Lung (tissue), 12 donors: ENCODE measurements around the gene NATD1. TPM values are rescaled to one million over a fixed set of nuclear protein-coding genes. Genes with fewer than 3 reads are reported as not detected.
A peak's percentile ranks its signal among the peaks of the same experiment; 100 is the strongest.
"Not testable (repeated sequence)": the region's sequence is repeated elsewhere in the genome, so short reads cannot be mapped to it uniquely, and the experiment has no call there.

Experiments
- ATAC-seq: fragments of 200-7000 bp; cut with Tn5 transposase; one replicate; pipeline ENCODE4 v1.9.1; 2020; ENCODE audit warnings: moderate number of reproducible peaks; ENCODE audit not compliant: insufficient read depth, low FRiP score
- DNase-seq, 3 donors: peaks; one replicate each; pipeline ENCODE4 v3.0.0-alpha.2; 2013 to 2017
- H3K27ac ChIP-seq, 2 donors: one replicate each; pipeline ENCODE4 v1.5.1; 2013; ENCODE audit warnings: mild to moderate bottlenecking in 2 of 2, moderate library complexity in 2 of 2, control low read depth in 1 of 2, inconsistent platforms in 1 of 2, low read depth in 1 of 2, low read length in 1 of 2
- H3K27me3 ChIP-seq, 3 donors: one replicate each; pipeline ENCODE4 v1.5.1; 2013; ENCODE audit warnings: low read length in 2 of 3; ENCODE audit not compliant: control insufficient read depth in 3 of 3, insufficient read depth in 3 of 3
- H3K36me3 ChIP-seq, 4 donors: one replicate each; pipeline ENCODE4 v1.5.1; 2013; ENCODE audit warnings: low read length in 4 of 4, mild to moderate bottlenecking in 1 of 4, moderate library complexity in 1 of 4; ENCODE audit not compliant: control insufficient read depth in 4 of 4, insufficient read depth in 4 of 4
- H3K4me1 ChIP-seq, 5 donors: one replicate each; pipeline ENCODE4 v1.5.1; 2013; ENCODE audit warnings: low read length in 5 of 5, mild to moderate bottlenecking in 2 of 5, moderate library complexity in 1 of 5; ENCODE audit not compliant: control insufficient read depth in 5 of 5, insufficient read depth in 5 of 5
- H3K4me3 ChIP-seq: one replicate; pipeline ENCODE4 v1.5.1; 2013; ENCODE audit warnings: mild to moderate bottlenecking, control low read depth, moderate library complexity
- H3K9ac ChIP-seq, 2 donors: one replicate each; pipeline ENCODE4 v1.5.1; 2013; ENCODE audit warnings: low read length in 2 of 2, control low read depth in 1 of 2; ENCODE audit not compliant: insufficient read depth in 1 of 2
- H3K9me3 ChIP-seq, 4 donors: one replicate each; pipeline ENCODE4 v1.5.1; 2013; ENCODE audit warnings: low read length in 3 of 4, mild to moderate bottlenecking in 1 of 4, moderate library complexity in 1 of 4; ENCODE audit not compliant: control insufficient read depth in 4 of 4, insufficient read depth in 3 of 4
- WGBS, 2 donors: extraction: QIAGEN DNeasy Blood & Tissue Kit; methylation state at CpG; one replicate each; pipeline ENCODE4 v1.1.7; 2013; 5-methylcytosine and 5-hydroxymethylcytosine counted together
- polyA plus RNA-seq, 2 donors: library from polyadenylated mRNA; stranded (reverse); fragments of 200-250 nt; gene quantifications; one replicate each; pipeline ENCODE4 v1.2.1, GENCODE V29; 2013
- total RNA-seq, 2 donors: library from RNA; depleted of rRNA in 1 of 2; stranded (reverse); fragments of >200 nt in 1 of 2; gene quantifications; one replicate each; pipeline ENCODE4 v1.2.1, GENCODE V29; 2014 to 2021
- TF ChIP-seq, protein P1 (sequence below): IDR thresholded peaks from 2 replicates; pipeline ENCODE4 v1.5.1; 2012; ENCODE audit warnings: mild to moderate bottlenecking; ENCODE audit errors: control extremely low read depth, extremely low read depth
- donor health status: control.
- donor health status: control.
- donor health status: Bipolar disorder and iron deficiency.
- donor health status: healthy.
- donor health status: DM: yes; HTN: yes; CAD: no.

The NATD1 gene
- total and polyA plus RNA-seq, 4 donors: 4.8 to 8.1 (median 6.6) TPM

DNA sequence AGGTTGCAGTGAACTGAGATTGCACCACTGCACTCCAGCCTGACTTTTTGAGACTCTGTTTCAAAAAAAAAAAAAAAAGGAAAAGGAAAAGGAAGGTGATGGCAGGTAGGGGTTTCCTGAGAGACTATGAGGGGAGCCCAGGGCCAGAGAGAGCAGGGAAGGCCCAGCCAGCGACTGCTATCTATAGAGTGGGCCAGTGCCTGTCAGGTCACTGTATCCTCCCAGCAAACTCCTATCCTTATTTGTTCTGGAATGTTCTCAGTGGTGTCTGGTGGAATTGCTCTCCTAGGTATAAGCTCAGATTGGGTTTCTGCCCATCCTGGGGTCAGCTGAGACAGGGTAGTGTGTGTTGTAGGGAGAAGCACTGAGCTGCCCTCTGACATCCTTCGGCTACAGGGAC, 24.4 kb downstream of the NATD1 start:
- Histone ChIP-seq H3K36me3 (no peaks in the 10 kb centered on the region), H3K9me3 (peaks cover 0 to 6% (median 1%) of the 10 kb centered on the region in 4 donors), H3K4me3 (no peak overlapping the region), H3K9ac (no peak overlapping the region), H3K27ac (no peak overlapping the region), H3K4me1 (no peaks in the 10 kb centered on the region), H3K27me3 (no peaks in the 10 kb centered on the region)
- TF ChIP-seq, protein P1, sequence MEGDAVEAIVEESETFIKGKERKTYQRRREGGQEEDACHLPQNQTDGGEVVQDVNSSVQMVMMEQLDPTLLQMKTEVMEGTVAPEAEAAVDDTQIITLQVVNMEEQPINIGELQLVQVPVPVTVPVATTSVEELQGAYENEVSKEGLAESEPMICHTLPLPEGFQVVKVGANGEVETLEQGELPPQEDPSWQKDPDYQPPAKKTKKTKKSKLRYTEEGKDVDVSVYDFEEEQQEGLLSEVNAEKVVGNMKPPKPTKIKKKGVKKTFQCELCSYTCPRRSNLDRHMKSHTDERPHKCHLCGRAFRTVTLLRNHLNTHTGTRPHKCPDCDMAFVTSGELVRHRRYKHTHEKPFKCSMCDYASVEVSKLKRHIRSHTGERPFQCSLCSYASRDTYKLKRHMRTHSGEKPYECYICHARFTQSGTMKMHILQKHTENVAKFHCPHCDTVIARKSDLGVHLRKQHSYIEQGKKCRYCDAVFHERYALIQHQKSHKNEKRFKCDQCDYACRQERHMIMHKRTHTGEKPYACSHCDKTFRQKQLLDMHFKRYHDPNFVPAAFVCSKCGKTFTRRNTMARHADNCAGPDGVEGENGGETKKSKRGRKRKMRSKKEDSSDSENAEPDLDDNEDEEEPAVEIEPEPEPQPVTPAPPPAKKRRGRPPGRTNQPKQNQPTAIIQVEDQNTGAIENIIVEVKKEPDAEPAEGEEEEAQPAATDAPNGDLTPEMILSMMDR: no peak
- ATAC-seq: no peak
- 66 to 88% methylated on average over 2 of the region's 2 CpGs for WGBS, 2 donors
- no peak for DNase-seq

DNA sequence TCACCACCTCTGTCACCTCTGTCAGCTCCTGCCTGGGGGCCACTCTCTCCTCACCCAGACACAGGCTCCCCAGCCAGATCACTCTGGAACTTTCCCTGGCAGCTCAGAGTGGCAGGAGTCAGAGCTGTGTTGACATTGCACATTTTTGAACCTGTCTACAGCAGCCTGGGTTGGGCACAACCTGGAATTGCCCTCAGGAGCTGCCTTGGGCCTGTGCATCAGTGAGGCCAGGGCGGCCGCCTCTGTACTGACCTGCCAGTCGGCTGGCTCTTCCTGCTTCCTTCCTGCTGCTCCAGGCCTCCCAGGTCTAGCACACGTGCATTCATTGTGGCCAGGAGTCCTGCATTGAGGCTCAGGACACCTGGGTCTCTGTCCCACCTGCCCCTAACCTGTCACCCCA, 25.1 kb downstream of the NATD1 start:
- Histone ChIP-seq H3K4me1 (no peaks in the 10 kb centered on the region), H3K9me3 (peaks cover 0 to 6% (median 0%) of the 10 kb centered on the region in 4 donors), H3K9ac (no peak overlapping the region), H3K27ac (peak overlapping the region in 1 of 2 donors; percentile 23), H3K4me3 (no peak overlapping the region), H3K36me3 (peaks cover 0 to under 1% (median 0%) of the 10 kb centered on the region in 4 donors), H3K27me3 (no peaks in the 10 kb centered on the region)
- DNase-seq (no peak), ATAC-seq (no peak)
- 50 to 74% methylated on average over 4 of the region's 4 CpGs for WGBS, 2 donors
- TF ChIP-seq, protein P1: no peak

DNA sequence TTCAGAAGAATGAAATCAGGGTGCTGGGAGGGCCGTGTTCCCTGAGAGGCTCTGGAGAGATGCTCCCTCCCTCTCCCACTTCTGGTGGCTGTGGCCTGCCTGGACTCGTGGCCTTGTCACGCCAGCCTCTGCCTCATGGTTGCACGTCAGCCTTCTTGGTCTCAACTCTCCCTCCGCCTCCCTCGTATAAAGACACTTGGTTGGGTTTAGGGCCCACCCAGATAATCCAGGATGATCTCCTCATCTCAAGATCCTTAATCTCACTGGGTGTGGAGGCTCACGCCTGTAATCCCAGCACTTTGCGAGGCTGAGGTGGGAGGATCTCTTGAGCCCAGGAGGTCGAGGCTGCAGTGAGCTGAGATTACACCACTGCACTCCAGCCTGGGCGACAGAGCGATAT, 25.9 kb downstream of the NATD1 start:
- not testable (repeated sequence) for H3K9ac ChIP-seq, H3K9me3 ChIP-seq, H3K27ac ChIP-seq, ATAC-seq, H3K4me3 ChIP-seq, DNase-seq, H3K4me1 ChIP-seq, H3K27me3 ChIP-seq, H3K36me3 ChIP-seq
- WGBS, 2 donors: 94 to 95% methylated on average over 11 of the region's 11 CpGs

DNA sequence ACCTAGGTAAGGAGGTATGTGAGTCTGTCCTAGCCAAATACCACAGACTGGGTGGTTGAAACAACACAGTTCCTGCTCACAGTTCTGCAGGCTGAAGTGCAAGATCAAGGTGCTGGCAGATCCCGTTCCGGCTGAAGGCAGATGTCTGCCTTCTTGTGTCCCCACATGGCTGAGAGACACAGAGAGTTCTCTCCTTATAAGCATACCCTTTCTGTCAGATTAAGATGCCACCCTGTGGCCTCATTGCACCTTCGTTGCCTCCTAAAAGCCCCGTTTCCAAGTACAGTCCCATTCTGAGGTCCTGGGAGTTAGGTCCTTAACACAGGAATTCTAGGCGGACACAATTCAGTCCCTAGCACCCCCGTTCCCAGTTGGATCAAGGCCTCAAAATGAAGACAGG, 30.1 kb downstream of the NATD1 start:
- TF ChIP-seq, protein P1: no peak
- Histone ChIP-seq H3K27ac (no peak overlapping the region), H3K4me3 (no peak overlapping the region), H3K36me3 (peaks cover 0 to 14% (median 1%) of the 10 kb centered on the region in 4 donors), H3K27me3 (no peaks in the 10 kb centered on the region), H3K9ac (no peak overlapping the region), H3K4me1 (peaks cover 0 to 2% (median 0%) of the 10 kb centered on the region in 5 donors), H3K9me3 (peaks cover 0 to 5% (median 0%) of the 10 kb centered on the region in 4 donors)
- DNase-seq (no peak), ATAC-seq (no peak)
- 93 to 95% methylated on average over 6 of the region's 6 CpGs for WGBS, 2 donors
